Activated CD8-positive, alpha-beta T cell treated with anti-CD3 and anti-CD28 coated beads for 36 hours (primary cell): ENCODE data around the gene PRKCZ. TPM values are rescaled to one million over a fixed set of nuclear protein-coding genes. Genes with fewer than 3 reads are reported as not detected.

Experiments used
- ATAC-seq: fragments of 200-7000 bp; cut with Tn5 transposase; one replicate; pipeline ENCODE4 v1.10.0; 2021; ENCODE audit warnings: mild to moderate bottlenecking, moderate library complexity
- CTCF ChIA-PET: fragments of 350-600 bp; sonication (Branson Sonifier 250); formaldehyde crosslinking; loops from one replicate; lab custom pipeline; 2021; ENCODE audit warnings: antibody characterized with exemption; lab: Charles Lee
- POLR2A ChIA-PET: fragments of 350-600 bp; sonication (Branson Sonifier 250); formaldehyde crosslinking; loops from one replicate; lab custom pipeline; 2021; ENCODE audit warnings: antibody characterized with exemption; lab: Charles Lee
- DNase-seq: peaks from one replicate; pipeline ENCODE4 v3.0.0-alpha.2; 2020
- H3K27ac Mint-ChIP-seq: one replicate; pipeline ENCODE4 v1.8.0; 2021; ENCODE audit warnings: mild to moderate bottlenecking, mixed read lengths
- H3K27me3 Mint-ChIP-seq: one replicate; pipeline ENCODE4 v1.8.0; 2021; ENCODE audit warnings: mixed read lengths
- H3K36me3 Mint-ChIP-seq: one replicate; pipeline ENCODE4 v1.8.0; 2021; ENCODE audit warnings: low read depth, mixed read lengths
- H3K4me1 Mint-ChIP-seq: one replicate; pipeline ENCODE4 v1.8.0; 2021; ENCODE audit warnings: low read depth, mixed read lengths
- H3K4me3 Mint-ChIP-seq: one replicate; pipeline ENCODE4 v1.8.0; 2021; ENCODE audit warnings: mild to moderate bottlenecking, moderate library complexity, mixed read lengths
- H3K9me3 Mint-ChIP-seq: one replicate; pipeline ENCODE4 v1.8.0; 2021; ENCODE audit warnings: mixed read lengths
- CTCF ChIP-seq: fragments of 200-600 bp; IDR thresholded peaks from one replicate; pipeline ENCODE4 v1.8.0; 2022; ENCODE audit warnings: antibody characterized with exemption, mild to moderate bottlenecking
- intact Hi-C: fragments of 100-400 bp; cut with micrococcal nuclease; formaldehyde crosslinking; loops from one replicate; pipeline ENCODE4 v1.10.0; 2022
- total RNA-seq, 2 experiments: library from RNA; stranded (reverse); gene quantifications; one replicate each; pipeline ENCODE4 v1.2.3, GENCODE V29; 2021

Gene PRKCZ
- total RNA-seq, 2 experiments from 2014 or later = 15.4 to 15.7 TPM

GRCh38 chr1:2185880-2186855, 136.0 kb downstream of the PRKCZ start:
- Mint-ChIP-seq H3K27ac (no peak overlapping the region), H3K4me3 (no peak overlapping the region), H3K27me3 (no peaks in the 10 kb centered on the region), H3K36me3 (no peaks in the 10 kb centered on the region), H3K9me3 (no peaks in the 10 kb centered on the region), H3K4me1 (peaks cover 7% of the 10 kb centered on the region)
- ChIA-PET CTCF (interaction anchor here (4.4 kb wide), 1 partner anchor 12 kb away, joined by 21 read pairs; no protein-coding TSS in a partner anchor), POLR2A (no interaction called here)
- ATAC-seq = no peak
- no peak for DNase-seq
- TF ChIP-seq CTCF = no peak
- intact Hi-C loops = no loop called here

GRCh38 chr1:2186901-2187300, 136.7 kb downstream of the PRKCZ start:
- TF ChIP-seq CTCF = no peak
- no peak overlapping the region for H3K27ac Mint-ChIP-seq
- ChIA-PET CTCF (no interaction called here), POLR2A (no interaction called here)
- ATAC-seq = no peak
- H3K9me3 Mint-ChIP-seq = no peaks in the 10 kb centered on the region
- H3K4me1 Mint-ChIP-seq = peaks cover 11% of the 10 kb centered on the region
- intact Hi-C loops = no loop called here
- no peaks in the 10 kb centered on the region for H3K27me3 Mint-ChIP-seq
- no peak overlapping the region for H3K4me3 Mint-ChIP-seq
- no peak for DNase-seq
- peaks cover 1% of the 10 kb centered on the region for H3K36me3 Mint-ChIP-seq

GRCh38 chr1:2187619-2188018, 137.4 kb downstream of the PRKCZ start:
- H3K27me3 Mint-ChIP-seq = no peaks in the 10 kb centered on the region
- H3K4me3 Mint-ChIP-seq = no peak overlapping the region
- no peaks in the 10 kb centered on the region for H3K9me3 Mint-ChIP-seq
- intact Hi-C loops = no loop called here
- H3K4me1 Mint-ChIP-seq = peaks cover 13% of the 10 kb centered on the region
- no peak for TF ChIP-seq CTCF
- CTCF ChIA-PET = no interaction called here
- H3K27ac Mint-ChIP-seq = no peak overlapping the region
- POLR2A ChIA-PET = interaction anchor here (1.8 kb wide), 1 partner anchor 205 kb away, joined by 4 read pairs; the partner anchor contains the start of gene RER1
- peaks cover 1% of the 10 kb centered on the region for H3K36me3 Mint-ChIP-seq
- DNase-seq (no peak), ATAC-seq (no peak)

- CTCF ChIA-PET = interaction anchor here (0.7 to 12.9 kb wide), 5 partner anchors 13 to 192 kb away, joined by 3 to 239 read pairs (median 3); no protein-coding TSS in a partner anchor
- Mint-ChIP-seq H3K27ac (no peak overlapping the region), H3K9me3 (no peaks in the 10 kb centered on the region), H3K27me3 (no peaks in the 10 kb centered on the region), H3K36me3 (peaks cover 3% of the 10 kb centered on the region), H3K4me1 (peaks cover 19% of the 10 kb centered on the region), H3K4me3 (no peak overlapping the region)
- intact Hi-C loops = no loop called here
- ATAC-seq (no peak), DNase-seq (no peak)
- POLR2A ChIA-PET = interaction anchor here (0.7 to 1.8 kb wide), 2 partner anchors 73 to 204 kb away, joined by 3 to 4 read pairs; partner anchors contain the start of gene RER1
- TF ChIP-seq CTCF = no peak
These were observed 138.1 kb downstream of the PRKCZ start for GRCh38 chr1:2188336-2188735.
